K562 treated with DMSO at 1 percent for 12 hours (cell line): ENCODE results near the gene SECISBP2L. TPM values are rescaled to one million over a fixed set of nuclear protein-coding genes. Genes with fewer than 3 reads are reported as not detected.

ENCODE experiments used
- total RNA-seq: library from RNA; unstranded; fragments of 300-600 nt; gene quantifications from 2 replicates; pipeline ENCODE4 v1.2.3, GENCODE V29; 2022; ENCODE audit not compliant: insufficient read depth

SECISBP2L gene, protein sequence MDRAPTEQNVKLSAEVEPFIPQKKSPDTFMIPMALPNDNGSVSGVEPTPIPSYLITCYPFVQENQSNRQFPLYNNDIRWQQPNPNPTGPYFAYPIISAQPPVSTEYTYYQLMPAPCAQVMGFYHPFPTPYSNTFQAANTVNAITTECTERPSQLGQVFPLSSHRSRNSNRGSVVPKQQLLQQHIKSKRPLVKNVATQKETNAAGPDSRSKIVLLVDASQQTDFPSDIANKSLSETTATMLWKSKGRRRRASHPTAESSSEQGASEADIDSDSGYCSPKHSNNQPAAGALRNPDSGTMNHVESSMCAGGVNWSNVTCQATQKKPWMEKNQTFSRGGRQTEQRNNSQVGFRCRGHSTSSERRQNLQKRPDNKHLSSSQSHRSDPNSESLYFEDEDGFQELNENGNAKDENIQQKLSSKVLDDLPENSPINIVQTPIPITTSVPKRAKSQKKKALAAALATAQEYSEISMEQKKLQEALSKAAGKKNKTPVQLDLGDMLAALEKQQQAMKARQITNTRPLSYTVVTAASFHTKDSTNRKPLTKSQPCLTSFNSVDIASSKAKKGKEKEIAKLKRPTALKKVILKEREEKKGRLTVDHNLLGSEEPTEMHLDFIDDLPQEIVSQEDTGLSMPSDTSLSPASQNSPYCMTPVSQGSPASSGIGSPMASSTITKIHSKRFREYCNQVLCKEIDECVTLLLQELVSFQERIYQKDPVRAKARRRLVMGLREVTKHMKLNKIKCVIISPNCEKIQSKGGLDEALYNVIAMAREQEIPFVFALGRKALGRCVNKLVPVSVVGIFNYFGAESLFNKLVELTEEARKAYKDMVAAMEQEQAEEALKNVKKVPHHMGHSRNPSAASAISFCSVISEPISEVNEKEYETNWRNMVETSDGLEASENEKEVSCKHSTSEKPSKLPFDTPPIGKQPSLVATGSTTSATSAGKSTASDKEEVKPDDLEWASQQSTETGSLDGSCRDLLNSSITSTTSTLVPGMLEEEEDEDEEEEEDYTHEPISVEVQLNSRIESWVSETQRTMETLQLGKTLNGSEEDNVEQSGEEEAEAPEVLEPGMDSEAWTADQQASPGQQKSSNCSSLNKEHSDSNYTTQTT
- total RNA-seq, result 3.0 and 9.7 TPM in 2 replicates

DNA sequence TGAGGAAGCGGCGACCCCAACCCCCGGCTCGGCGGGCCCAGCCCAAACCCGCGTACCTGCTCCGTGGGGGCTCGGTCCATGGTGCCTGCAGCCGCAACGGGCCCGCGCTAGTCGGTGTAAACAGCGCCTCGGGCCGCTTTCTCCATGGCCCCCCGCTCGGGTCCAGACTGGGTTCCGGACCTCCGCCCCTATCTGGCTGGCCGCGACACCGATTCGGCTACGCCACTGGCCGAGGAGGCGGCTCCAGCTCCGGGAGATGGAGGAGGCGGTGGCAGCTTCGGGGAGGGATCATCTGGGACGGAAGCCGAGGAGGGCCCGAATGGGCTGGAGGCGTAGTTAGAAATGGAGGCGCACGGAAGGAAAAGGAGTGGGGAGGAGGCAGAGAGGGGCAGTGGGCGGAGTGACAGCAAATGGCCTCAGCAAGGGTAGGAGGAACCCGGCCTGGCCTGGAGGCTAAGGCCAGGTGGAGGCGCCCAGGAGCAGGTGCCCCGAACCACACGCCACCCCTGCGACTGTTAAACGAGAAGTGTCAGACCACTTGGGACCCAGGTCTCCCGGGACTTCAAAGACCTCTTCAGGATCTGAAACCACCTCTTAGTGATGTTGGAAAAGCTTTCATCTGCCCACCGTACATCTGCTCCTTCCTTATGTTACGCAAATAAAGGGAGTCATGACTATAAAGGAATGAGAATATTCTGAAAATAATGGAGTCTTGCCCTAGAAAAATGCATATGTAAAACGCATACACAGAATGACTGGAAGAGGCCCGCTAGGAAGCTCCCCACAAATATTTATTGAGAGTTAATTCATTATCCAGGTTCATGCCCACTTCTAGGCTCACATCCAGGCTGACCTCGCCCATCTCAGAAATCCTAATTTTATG is at the start of gene SECISBP2L:
Gene SECISBP2L (minus strand): TSS at position 227 of the 883 bp plus-strand sequence. CDS start 147 bp downstream, at position 80.

DNA sequence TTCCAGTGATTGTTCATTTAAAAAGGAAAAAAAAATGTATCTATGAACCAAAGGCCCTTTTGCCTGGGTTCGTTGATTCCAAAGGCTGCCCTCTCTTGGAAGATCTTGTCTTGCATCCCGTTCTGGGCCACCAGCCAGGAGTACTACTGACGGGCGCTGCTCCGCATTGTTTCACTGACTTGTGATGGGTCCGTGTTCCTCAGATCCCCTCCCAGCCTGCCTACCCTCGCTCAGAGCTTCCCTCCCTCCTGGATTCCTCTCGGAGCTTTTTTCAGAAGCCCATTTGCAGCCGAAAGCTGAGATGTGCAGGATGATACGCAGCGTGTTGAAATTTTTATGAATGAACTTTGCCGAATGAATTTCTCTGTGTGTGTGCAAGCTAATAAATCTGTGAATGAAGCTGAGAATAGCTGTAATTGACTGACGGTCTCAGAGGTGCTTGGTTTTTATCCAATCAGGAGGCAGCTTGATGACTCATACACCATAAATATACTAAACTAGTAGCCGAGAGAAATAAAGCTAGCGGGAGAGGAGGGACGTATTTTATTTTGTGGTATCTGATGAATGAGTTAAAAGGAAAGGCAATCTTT is 82.6 kb downstream of the SECISBP2L start, which contains the start of gene SHC4:
Gene SHC4 (minus strand): TSS at position 396 of the 590 bp plus-strand sequence. CDS start 904 bp downstream, outside the sequence.

Other genes with a start within 250 kb of the SECISBP2L start
- 4.7 and 20.7 TPM in 2 replicates for gene CEP152, start 235.4 kb downstream of the SECISBP2L start, total RNA-seq
- 52.8 and 95.2 TPM in 2 replicates for gene EID1, start 168.3 kb downstream of the SECISBP2L start, total RNA-seq
- 0.64 and 1.6 TPM in 2 replicates for gene SHC4, start 82.5 kb downstream of the SECISBP2L start, total RNA-seq
- gene COPS2, start 109.2 kb upstream of the SECISBP2L start, total RNA-seq, result 21.4 and 67.9 TPM in 2 replicates
- 23.5 and 41.9 TPM in 2 replicates for gene GALK2, start 123.8 kb upstream of the SECISBP2L start, total RNA-seq